PC-9 (cell line): ENCODE data around the gene TDRD9. TPM values are rescaled to one million over a fixed set of nuclear protein-coding genes. Genes with fewer than 3 reads are reported as not detected.

ENCODE experiments used
- BruUV-seq: library from RNA; stranded (reverse); fragments of 400-500 nt; replicated peaks from 2 replicates; lab custom pipeline; 2021; lab: Mats Ljungman, UMichigan
- CTCF ChIA-PET: fragments of 300-600 bp; sonication (Branson Sonifier 250); formaldehyde crosslinking; loops from one replicate; lab custom pipeline; 2022; ENCODE audit warnings: antibody characterized with exemption; lab: Charles Lee
- POLR2A ChIA-PET: fragments of 300-600 bp; sonication (Branson Sonifier 250); formaldehyde crosslinking; loops from one replicate; lab custom pipeline; 2022; ENCODE audit warnings: antibody characterized with exemption; ENCODE audit not compliant: unreplicated experiment; lab: Charles Lee
- DNase-seq, 2 experiments: peaks; one replicate each; pipeline versions ENCODE4 v3.0.0 to v3.0.0-alpha.2; 2015 to 2022; ENCODE audit warnings: mixed read lengths in 1 of 2
- H2AFZ ChIP-seq: fragments of 200-600 bp; sonication (generic); 2 replicates; pipeline ENCODE4 v1.8.1; 2017; ENCODE audit warnings: antibody characterized with exemption
- H3F3A ChIP-seq: fragments of 200-600 bp; sonication (generic); 2 replicates; pipeline ENCODE4 v1.8.1; 2017; ENCODE audit warnings: antibody characterized with exemption, mild to moderate bottlenecking, low read depth; ENCODE audit not compliant: insufficient read depth
- H3K27ac ChIP-seq: fragments of 200-600 bp; sonication (generic); 2 replicates; pipeline ENCODE4 v1.6.1; 2016; ENCODE audit warnings: mixed run types
- H3K27me3 ChIP-seq: fragments of 200-600 bp; sonication (generic); 2 replicates; pipeline ENCODE4 v1.6.1; 2016; ENCODE audit warnings: low read depth, mixed run types; ENCODE audit not compliant: insufficient read depth
- H3K36me3 ChIP-seq: fragments of 200-600 bp; sonication (generic); 2 replicates; pipeline ENCODE4 v1.6.1; 2016; ENCODE audit warnings: low read depth, mixed run types
- H3K4me1 ChIP-seq: fragments of 200-600 bp; sonication (generic); replicated peaks from 2 replicates; pipeline ENCODE4 v1.6.1; 2016; ENCODE audit warnings: mixed run types; ENCODE audit not compliant: insufficient read depth
- H3K4me2 ChIP-seq: fragments of 200-600 bp; sonication (generic); 2 replicates; pipeline ENCODE4 v1.6.1; 2017; ENCODE audit warnings: mixed run types
- H3K4me3 ChIP-seq: fragments of 200-600 bp; sonication (generic); 2 replicates; pipeline ENCODE4 v1.6.1; 2016; ENCODE audit warnings: mixed run types
- H3K79me2 ChIP-seq: fragments of 200-600 bp; sonication (generic); 2 replicates; pipeline ENCODE4 v1.6.1; 2017; ENCODE audit warnings: low read depth, mixed run types
- H3K9me2 ChIP-seq: fragments of 200-600 bp; sonication (generic); 2 replicates; pipeline ENCODE4 v1.8.1; 2017; ENCODE audit warnings: mild to moderate bottlenecking; ENCODE audit not compliant: insufficient read depth
- H3K9me3 ChIP-seq: fragments of 200-600 bp; sonication (generic); 2 replicates; pipeline ENCODE4 v1.8.1; 2016; ENCODE audit warnings: low read depth; ENCODE audit not compliant: insufficient read depth
- H4K20me1 ChIP-seq: fragments of 200-600 bp; sonication (generic); 2 replicates; pipeline ENCODE4 v1.8.1; 2017; ENCODE audit not compliant: insufficient read depth
- CTCF ChIP-seq: fragments of 200-600 bp; sonication (generic); conservative IDR thresholded peaks from 2 replicates; pipeline ENCODE4 v1.6.1; 2017; ENCODE audit warnings: mixed run types, antibody characterized with exemption, mild to moderate bottlenecking, moderate library complexity
- EZH2 ChIP-seq: fragments of 200-600 bp; sonication (generic); IDR thresholded peaks from 2 replicates; pipeline ENCODE4 v1.8.0; 2017; ENCODE audit warnings: antibody characterized with exemption, low read depth
- intact Hi-C: fragments of 100-400 bp; cut with micrococcal nuclease; formaldehyde crosslinking; loops from one replicate; pipeline ENCODE4 v1.10.0; 2022; ENCODE audit not compliant: unreplicated experiment
- total RNA-seq: library from RNA; stranded (reverse); gene quantifications from 2 replicates; pipeline ENCODE4 v1.2.3, GENCODE V29; 2021

Gene TDRD9
- total RNA-seq, 1 experiment from 2014 or later = 0.15 TPM

GRCh38 chr14:104011824-104012517 lies 83.7 kb downstream of the TDRD9 start:
- Histone ChIP-seq H3K36me3 (no peaks in the 10 kb centered on the region), H3K4me2 (no peak overlapping the region), H2AFZ (no peak overlapping the region), H3F3A (peaks cover 18% of the 10 kb centered on the region; the same call in 1 of the 2 replicates), H3K79me2 (no peaks in the 10 kb centered on the region), H3K4me3 (no peak overlapping the region), H3K27me3 (no peaks in the 10 kb centered on the region), H3K27ac (no peak overlapping the region), H3K9me2 (no peaks in the 10 kb centered on the region), H3K9me3 (peaks cover 10% of the 10 kb centered on the region; the same call in 1 of the 2 replicates), H4K20me1 (no peaks in the 10 kb centered on the region), H3K4me1 (peaks cover 10% of the 10 kb centered on the region)
- no peak for TF ChIP-seq EZH2
- POLR2A ChIA-PET = interaction anchor here (0.6 kb wide), 1 partner anchor 17 kb away, joined by 6 read pairs; no protein-coding TSS in a partner anchor
- DNase-seq = peak; percentile 38 to 49
- BruUV-seq = no TSS peak
- CTCF ChIA-PET = no interaction called here
- intact Hi-C loops = no loop called here

GRCh38 chr14:104014764-104015163 lies 86.5 kb downstream of the TDRD9 start:
- Histone ChIP-seq H3K79me2 (no peaks in the 10 kb centered on the region), H3K4me2 (no peak overlapping the region; the same call in 1 of the 2 replicates), H3K9me2 (no peaks in the 10 kb centered on the region), H4K20me1 (no peaks in the 10 kb centered on the region), H3K27ac (no peak overlapping the region), H3K4me1 (peaks cover 10% of the 10 kb centered on the region), H3K36me3 (no peaks in the 10 kb centered on the region), H3K9me3 (peaks cover 10% of the 10 kb centered on the region; the same call in 1 of the 2 replicates), H3F3A (peaks cover 18% of the 10 kb centered on the region; the same call in 1 of the 2 replicates), H2AFZ (no peak overlapping the region), H3K27me3 (no peaks in the 10 kb centered on the region), H3K4me3 (no peak overlapping the region)
- peak in 1 of 2 experiments; percentile 78 for DNase-seq
- intact Hi-C loops = no loop called here
- ChIA-PET POLR2A (no interaction called here), CTCF (no interaction called here)
- no TSS peak for BruUV-seq
- no peak for TF ChIP-seq CTCF
- TF ChIP-seq EZH2 = no peak

- Histone ChIP-seq H3F3A (peaks cover 11% of the 10 kb centered on the region; the same call in 1 of the 2 replicates), H3K9me3 (peaks cover under 1% of the 10 kb centered on the region; the same call in 1 of the 2 replicates), H3K36me3 (no peaks in the 10 kb centered on the region), H3K4me1 (peaks cover 10% of the 10 kb centered on the region), H4K20me1 (no peaks in the 10 kb centered on the region), H3K9me2 (no peaks in the 10 kb centered on the region), H3K27ac (no peak overlapping the region), H3K27me3 (no peaks in the 10 kb centered on the region), H3K4me3 (no peak overlapping the region), H3K79me2 (no peaks in the 10 kb centered on the region), H3K4me2 (no peak overlapping the region), H2AFZ (no peak overlapping the region)
- intact Hi-C loops = no loop called here
- BruUV-seq = no TSS peak
- ChIA-PET POLR2A (no interaction called here), CTCF (interaction anchor here (0.6 kb wide), 1 partner anchor 37 kb away, joined by 4 read pairs; no protein-coding TSS in a partner anchor)
- no peak for DNase-seq
- TF ChIP-seq CTCF (no peak), EZH2 (no peak)
These were observed 88.8 kb downstream of the TDRD9 start for GRCh38 chr14:104016873-104017650.
